HG02970 (cell line): ENCODE measurements around the gene KAT2A.
A peak's percentile ranks its signal among the peaks of the same experiment; 100 is the strongest.

Experiments
- ATAC-seq: cut with Tn5 transposase; IDR thresholded peaks from one replicate; pipeline ENCODE4 v1.9.1; 2021; ENCODE audit warnings: mild to moderate bottlenecking, moderate library complexity, moderate number of reproducible peaks; ENCODE audit not compliant: unreplicated experiment, low FRiP score

The KAT2A gene

DNA sequence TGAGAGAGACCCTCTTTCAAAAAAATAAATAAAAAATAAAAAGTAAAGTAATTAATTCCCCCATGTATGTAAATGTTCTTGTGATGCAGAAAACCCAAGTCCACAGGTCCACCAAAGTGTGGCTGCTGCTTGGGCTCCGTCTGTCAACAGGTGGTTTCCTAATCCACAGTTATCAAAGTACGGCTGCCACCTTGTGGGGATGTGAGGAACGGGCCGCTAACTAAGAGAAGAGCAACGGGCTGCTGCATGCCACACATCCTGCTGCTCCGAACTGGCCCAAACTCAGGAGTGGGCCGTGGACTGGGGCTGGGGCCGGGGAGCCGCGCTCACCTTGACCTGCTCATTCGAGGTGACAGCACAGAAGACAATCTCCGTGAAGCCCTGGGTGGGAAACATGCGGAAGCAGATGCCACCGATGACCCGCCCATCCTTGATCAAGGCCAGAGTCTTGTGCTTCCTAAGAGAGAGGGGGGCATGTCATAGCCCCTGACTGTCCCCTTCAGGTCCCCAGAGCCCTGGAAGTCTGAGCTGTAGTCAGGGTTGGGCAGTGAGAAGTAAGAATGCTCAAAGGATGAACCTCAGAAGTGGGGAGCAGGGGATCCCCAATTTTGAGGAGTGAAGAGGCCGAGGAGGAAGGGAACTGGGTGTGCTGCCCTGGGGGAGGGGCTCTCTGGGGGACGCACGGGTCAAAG, 4.3 kb downstream of the KAT2A start:
- no peak for ATAC-seq

DNA sequence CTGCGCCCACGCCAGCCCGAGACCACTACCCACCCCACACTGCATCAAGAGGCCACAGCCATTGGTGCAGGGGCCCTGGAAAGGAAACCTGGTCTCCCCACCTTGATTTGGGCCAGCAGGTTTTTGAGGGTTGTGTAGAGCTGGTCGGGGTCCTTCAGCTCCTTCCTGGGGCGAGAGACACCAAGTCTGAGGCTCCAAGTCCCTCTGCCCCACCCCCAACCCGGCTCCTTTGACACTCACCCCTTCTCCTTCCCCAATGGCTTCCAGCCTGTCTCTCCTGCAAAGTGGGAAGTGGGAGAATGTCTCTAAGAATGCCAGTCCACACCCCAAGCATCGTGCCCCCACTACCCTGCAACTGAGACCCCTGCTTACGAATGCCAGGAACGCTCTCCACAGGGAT, 7.0 kb downstream of the KAT2A start:
- no peak for ATAC-seq

DNA sequence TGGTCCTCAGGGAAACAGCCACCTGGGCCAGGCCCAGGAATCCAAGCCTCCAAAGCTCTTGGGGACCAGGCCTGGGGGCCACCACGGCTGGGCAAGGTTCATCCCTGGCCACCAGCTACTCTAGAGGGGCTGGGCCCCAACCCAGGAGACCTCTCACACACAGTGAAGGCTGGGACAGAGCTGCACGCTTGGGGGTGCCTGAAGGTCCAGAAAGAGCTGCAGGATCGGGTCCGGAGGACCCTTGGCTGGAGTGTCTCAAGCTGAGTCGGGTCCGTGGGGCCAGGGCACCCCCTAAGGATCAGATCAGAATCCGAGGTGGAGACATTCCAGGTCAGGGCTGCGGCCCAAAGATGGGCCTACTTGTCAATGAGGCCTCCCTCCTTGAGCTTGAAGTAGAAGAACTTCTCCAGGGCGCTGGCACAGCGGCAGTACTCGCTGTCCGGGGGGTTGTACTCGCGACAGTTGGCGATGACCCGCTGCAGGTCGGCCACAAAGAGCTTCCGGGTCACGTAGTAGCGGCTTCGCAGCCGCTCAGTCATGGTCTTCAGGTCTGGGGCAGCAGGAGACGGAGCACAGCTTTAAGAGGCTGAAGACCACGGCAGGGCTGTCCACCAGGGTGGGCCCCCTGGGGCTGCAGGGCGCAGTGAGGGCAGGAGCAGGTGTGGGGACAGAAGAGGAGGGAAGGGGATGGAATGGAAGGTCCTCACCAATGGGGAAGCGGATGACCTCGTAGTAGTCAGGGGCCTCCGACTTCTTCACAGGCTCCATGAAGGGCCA, 7.7 kb downstream of the KAT2A start:
- no peak for ATAC-seq

DNA sequence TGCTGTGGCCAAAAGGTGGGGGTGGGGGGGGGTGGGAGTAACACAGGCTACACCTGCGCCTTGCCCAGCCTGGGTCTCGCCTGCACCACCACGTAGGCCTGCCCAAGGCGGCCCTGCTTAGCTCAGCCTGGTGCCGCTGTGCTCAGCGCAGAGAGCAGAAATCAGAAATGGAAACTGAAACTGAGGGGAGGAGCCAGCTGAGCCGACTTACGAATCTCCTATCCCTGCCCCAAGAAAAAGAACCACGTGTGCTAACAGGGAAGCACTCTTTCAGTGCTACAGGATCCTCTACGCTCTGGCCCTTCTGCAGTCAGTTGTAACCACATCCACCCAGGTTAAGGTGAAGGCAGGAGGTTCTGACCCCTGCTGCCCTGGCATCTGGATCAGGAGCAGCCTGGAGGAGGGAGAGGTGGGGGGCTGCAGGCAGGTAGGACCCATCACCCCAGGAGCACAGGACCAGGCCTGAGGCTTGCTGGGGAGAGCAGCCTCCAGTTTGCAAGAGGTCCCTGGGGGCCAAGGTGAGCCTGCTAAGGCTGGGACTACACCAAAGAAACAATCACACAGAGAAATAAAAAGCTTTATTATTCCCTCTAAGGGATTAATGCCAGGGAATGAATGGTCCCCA, 8.5 kb downstream of the KAT2A start, which contains the start of gene DHX58:
Gene DHX58, minus strand, starts transcription at position 163 of the 625 bp plus-strand sequence. CDS start 822 bp downstream, outside the sequence.
- peak; percentile 52 for ATAC-seq

DNA sequence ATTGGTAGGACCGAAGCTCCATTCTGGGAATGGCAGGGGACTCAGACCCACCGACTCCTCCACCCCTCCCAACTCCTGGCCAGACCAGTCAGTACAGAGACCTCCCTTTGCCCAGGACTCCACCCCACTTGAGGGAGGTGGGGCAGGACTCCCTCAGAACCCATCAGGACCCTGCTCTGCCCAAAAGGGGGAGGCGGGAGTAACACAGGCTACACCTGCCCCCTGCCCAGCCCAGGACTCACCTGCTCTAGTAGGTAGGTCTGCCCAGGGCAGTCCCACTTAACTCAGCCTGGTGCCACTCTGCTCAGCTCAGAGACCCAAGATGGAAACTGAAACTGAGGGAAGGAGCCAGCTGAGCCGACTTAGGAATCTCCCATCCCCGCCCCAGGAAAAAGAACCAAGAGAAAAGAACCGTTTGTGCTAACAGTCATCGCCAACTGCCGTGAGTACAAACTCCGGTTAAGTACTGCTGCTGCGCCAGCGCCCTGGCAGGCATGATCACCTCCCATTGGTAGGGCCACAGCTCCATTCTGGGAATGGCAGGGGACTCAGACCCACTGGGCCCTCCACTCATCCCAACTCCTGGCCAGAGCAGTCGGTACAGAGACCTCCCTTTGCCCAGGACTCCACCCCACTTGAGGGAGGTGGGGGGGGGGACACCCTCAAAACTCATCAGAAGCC, 9.2 kb downstream of the KAT2A start:
- no peak for ATAC-seq

DNA sequence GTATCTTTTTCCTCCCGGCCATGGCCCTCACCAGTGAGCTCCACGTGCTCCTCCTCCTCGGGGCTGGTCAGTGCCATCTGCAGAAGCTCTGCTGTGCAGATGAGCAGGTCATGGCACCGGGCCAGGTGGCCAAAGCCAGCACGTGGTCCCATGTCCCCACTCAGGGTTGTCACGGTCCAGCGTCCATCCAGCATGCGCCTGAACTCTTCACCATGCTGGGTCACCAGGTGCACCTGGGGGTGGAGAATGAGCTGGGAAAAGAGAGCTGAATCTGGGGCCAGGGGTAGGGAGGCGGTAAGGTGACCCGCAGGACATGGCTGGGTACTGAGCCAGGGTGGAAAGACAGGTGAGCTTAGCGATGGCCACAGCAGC, 9.9 kb downstream of the KAT2A start:
- ATAC-seq = no peak

DNA sequence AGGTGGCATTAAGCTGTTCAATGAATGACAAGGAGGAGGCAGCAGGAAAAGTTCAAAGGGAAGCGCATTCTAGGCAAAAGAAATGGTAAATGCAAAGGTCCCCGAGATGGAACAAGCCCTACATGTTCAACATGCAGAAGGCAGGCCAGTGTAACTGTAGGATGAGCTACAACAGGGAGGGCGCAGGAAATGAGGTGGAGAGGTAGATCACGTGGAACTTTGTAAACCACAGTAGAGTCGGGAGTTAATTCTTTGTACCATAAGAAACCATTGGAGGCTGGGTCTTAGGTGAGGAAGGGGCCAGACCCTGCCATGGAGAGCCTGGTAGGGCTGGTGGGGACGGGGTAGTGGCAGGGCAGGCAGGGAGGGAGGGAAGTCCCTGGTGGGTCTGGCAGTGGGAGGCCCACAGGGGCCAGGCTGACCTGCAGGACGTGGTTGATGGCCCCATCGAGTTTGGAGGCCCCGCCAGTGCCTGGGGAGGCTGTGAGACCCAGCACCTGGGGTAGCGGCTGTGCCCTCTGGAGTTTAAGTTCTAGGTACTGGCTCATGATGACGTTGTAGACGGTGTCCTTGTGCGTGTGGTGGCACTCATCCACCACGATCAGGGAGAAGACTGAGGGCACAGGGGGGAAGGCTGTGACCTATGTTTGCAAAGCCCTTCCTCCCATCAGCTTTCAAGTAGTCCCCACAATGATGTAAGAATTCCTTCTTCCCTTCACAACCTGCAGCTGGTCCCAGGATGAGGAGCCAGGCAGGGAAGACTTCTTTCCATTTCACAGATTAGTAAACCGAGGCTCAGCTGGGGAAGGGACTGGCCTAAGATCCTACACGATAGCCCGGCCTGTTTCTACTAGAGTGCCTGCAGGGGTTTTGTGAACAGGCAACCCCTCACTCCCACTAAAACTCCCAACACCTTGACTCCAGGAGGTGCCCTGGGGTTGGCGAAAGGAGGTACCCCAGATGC, 10.6 kb downstream of the KAT2A start:
- no peak for ATAC-seq

DNA sequence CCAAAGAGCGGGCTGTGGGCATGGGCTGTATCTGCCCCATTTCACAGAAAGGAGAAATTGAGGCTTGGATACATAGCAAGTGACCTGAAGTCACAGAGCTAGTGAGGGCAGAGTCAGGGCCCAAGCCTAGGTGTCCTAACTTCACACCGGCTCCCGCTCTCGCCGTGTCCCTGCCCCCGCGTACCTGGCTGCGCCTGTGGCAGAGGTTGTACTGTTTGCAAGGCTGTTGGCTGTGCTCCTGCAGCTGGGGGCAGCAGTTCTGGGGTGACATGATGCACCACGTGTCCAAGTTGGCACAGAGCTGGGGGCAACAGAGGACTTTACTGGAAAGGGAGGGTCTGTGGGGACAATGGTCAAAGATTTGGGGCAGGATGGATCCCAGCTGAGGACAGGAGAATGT, 12.1 kb downstream of the KAT2A start:
- ATAC-seq = no peak

DNA sequence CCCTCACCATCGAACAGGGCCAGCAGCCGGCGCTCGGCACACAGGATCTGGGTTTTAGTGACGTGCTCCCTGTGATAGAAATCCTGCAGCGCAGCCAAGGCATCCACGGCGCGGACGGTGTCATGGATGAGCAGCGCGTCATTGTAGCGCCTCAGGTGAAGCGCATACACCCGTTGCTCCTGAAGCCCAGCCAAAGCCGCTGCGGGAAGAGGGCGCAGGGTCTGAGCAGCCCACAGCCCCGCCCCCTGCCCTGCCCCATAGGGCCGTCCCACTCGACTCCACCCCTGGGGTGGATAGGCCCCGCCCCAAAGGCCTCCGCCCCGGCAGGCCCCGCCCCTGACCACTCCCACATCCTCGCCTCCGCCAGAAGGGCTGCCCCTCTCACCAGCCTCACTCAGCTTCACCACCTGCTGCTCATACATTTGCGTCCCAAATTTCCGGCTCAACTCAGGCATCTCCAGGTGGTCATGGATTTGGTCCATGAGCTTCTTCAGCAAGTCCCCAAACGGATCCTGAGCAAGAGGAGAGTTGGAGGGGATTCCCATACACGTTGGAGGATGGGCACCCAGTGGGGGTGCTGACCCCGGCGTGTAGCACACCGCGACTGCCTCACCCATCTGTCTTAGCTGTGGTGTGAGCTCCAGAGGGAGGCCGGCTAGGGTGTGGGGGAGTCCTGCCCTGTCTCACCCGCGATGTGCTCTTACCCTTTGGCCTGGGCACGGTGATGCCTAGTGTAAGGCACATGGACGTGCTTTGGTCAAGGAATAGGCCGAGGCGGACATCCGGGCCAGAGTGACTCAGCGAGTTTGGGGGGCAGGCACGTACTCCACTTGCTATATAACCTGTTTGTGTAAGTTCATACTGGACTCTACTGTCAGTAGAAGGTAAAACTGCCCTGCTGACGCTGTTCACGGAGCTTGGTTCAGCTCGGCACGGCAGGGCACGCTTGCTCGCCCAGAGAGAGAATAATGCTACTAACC, 13.3 kb downstream of the KAT2A start:
- peak; percentile 60 for ATAC-seq

DNA sequence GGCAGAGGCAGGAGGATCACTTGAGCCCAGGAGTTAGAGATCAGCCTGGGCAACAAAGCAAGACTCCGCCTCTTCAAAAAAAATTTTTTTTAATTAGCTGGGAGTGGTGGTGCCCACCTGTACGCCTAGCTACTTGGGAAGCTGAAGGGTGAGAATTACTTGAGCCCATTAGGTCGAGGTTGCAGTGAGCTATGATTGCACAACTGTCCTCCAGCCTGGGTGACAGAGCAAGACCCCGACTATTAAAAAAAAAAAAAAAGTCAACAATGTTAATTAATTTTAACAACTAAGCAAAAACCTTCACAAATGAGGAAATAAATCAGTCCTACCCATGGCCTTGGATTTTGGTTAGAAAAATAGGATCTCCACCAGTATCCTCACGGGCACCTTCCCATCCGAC, 14.0 kb downstream of the KAT2A start:
- no peak for ATAC-seq

DNA sequence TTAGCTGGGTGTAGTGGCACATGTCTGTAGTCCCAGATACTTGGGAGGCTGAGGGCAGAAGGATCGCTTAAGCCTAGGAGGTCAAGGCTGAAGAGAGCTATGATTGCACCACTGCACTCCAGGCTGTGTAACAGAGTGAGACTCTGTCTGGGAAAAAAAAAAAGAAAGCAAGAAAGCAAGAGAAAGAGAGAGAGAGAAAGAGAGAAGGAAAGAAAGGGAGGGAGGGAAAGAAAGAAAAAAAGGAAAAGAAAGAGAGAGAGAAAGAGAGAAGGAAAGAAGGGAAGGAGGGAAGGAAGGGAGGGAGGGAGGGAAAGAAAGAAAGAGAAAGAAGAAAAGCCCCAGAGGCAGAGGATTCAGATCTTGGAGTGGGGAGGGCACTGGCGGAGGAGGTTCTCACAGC, 15.2 kb downstream of the KAT2A start:
- no peak for ATAC-seq

DNA sequence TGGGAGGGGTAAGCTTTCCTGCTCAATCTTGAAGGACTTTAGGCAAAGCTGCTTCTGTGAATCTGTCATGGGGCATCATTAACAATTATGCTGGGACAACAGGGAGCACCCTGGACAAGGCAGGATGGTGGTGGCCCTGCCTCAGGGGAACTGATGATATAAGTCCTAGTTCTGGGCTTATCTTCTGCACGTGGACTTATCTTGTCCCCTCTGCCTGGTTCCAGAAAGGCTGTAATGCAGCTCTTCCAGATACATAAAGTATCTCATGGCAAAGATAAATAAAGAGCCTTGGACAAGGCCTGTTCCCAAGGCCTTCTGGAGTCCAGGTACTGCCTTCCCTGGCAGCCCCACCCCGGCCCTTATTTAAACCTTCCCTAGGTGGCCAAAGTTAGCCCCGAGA, 16.9 kb downstream of the KAT2A start:
- ATAC-seq = no peak

DNA sequence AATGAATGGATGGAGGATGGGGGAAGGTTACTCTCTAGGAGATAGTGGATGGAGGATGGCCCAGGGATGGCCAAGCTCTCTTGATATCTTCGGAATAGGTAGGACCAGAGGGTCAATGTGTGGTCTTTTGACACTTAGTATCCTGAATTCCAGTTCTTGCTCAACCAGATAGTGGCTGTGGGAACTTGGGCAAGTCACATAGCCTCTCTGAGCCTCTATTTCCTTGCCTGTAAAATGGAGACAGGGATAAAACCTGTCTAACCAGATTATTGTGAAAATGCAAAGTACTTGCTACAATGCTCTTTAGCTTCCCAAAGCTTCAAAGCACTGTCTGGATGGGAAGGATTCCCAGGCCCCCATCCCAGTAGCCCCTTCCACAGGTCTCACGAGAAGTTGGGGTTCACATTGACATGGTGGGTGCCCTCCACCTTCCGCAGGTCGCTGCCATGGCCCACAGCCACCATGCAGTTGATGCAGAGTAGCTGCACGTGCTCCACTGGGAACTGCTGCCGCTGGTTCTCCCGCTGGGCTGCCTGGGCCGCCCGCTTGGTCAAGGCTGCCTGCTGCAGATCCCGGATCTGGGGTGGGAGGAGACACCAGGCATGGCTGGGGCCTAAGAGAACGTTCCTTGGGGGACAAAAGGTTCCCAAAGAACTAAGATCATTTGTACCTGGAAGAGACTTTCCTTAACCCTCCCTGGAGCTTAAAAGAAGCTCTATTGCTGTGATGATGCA, 17.8 kb downstream of the KAT2A start:
- no peak for ATAC-seq

DNA sequence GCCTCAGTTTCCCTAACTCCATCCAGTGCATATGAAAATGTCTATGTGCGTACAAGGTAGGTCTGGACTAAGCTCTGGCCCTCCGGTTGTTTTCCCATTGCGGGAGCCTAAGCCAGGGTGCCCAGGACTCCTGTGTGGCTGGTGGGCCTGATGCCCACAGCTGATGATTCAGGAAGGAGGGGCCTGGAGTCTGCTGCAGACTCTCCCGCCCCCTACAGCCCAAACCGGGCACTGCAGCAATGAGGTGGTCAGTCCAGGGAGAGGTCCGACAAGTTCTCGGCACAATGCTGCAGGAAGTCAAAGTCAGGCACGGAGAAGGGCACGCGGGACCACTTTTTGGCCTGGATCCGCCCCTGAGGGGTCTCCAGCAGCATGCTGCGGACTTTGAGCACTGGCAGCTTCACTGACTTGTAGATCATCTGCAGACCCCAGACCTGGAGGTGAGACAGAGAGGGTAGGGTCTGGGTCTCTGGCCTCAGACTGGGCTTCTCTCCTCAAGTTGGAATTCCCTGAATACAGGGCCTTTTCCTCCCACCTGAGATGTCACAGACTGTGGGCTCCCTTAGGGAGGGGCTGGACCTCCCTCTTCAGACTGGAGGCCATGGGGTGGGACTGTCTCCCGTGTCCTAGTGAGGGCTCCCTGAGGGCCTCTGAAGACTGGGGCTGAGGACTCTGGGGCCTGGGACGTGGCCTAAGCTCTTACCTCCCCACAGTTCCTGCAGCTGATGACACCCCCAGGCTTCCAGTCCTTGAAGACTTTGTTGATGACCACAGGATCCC, 19.5 kb downstream of the KAT2A start:
- no peak for ATAC-seq

DNA sequence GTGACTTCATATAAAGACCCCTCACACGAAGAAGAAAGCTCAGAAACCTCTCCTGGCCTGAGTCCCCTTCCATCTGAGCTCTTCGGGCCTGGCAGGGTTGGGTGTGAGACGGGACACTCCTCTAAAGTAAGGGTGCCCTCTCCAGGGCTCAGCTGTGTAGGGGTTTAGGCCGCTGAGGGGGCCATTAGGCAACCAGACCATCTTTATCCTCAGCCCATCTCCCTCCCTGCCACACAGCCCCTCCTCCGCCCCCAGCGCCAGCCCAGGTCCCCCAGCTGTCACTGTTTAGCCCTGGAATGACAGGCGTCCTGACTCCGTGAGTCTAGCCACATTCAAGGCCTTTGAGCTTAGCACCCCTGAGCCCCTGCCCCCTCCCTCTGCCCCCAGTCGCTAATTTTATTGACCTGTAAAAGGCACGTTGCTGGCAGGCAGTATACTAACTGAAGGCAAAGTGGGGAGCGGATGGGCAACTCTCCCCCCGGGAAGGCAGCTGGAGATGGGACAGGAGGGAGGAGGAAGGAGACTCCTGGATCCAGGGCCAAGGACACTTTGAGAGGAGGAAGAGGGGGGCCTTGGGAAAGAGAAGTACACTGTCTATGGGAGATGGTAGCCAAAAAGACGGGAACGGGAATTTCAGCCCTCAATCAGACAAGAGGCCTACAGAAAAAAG, 22.3 kb downstream of the KAT2A start:
- ATAC-seq = no peak

DNA sequence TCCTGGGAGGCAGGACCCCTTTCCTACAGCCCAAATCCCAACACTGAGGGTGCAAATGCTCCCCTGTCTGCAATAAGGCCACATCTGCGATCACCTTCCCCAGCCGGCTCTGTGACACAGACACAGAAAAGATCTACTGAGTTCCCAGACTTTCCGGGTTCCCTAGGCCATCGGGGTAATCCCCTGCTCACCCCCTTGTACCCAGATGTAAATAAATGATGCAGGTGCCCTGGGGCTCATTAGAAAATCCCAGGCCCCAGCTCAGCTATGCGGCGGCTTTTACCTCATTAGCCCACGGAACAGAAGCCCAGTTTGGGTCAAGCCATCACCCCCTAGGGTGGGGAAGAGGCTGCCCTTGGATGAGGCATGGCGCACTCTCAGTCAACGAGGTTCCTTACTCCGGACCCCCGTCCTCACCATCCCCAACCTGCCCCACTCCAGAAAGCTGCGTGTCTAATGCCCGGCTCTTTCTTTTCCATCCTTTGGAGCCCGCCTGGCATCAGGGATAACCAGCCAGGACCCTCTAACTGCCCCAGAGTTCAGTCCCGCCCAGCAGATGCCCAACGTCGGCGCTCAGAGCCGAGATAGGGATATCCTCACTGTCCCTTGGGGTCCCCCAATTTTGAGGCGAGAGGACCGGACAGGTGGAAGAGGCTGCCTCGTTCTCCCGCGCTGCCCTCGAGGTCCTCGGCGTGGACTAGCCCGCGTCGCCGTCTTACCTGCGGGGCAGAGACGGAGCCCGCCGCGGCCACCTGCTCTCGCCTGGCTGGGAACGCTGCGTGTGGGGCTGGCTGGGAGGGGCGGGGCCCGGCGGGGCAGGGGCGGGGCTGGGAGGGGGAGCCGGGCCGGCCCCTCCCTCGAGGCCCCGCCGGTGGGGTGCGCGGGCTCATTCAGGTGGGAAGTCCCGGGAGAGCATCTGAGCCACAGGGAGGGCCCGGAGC, 23.2 kb downstream of the KAT2A start, which contains the start of gene ZNF385C:
Gene ZNF385C, minus strand, starts transcription at position 783 of the 941 bp plus-strand sequence. CDS start 35,417 bp downstream, outside the sequence.
- no peak for ATAC-seq
